K562 (cell line): ENCODE data around the gene GTF2A1L. TPM values are rescaled to one million over a fixed set of nuclear protein-coding genes. Genes with fewer than 3 reads are reported as not detected.

ENCODE experiments used
- CBX5 ChIP-seq: IDR thresholded peaks from 2 replicates; pipeline ENCODE4 v1.6.1; 2014; ENCODE audit warnings: low read depth, borderline replicate concordance
- CREBBP ChIP-seq: IDR thresholded peaks from one replicate; pipeline ENCODE4 v1.6.1; 2012; ENCODE audit warnings: low read depth, mild to moderate bottlenecking, control low read depth, inconsistent platforms, low read length
- PML ChIP-seq: IDR thresholded peaks from 2 replicates; pipeline ENCODE4 v1.6.1; 2012; ENCODE audit warnings: low read length, inconsistent platforms
- RBM17 ChIP-seq: fragments of 200-400 bp; formaldehyde crosslinking; IDR thresholded peaks from 2 replicates; pipeline ENCODE4 v1.6.1; 2017; ENCODE audit warnings: low read depth, mild to moderate bottlenecking, low read length, borderline replicate concordance
- SMAD3 ChIP-seq: fragments of 450-650 bp; formaldehyde crosslinking; conservative IDR thresholded peaks from 2 replicates; pipeline ENCODE4 v1.4.0; 2020; ENCODE audit warnings: mild to moderate bottlenecking
- SNIP1 ChIP-seq: fragments of 450-650 bp; IDR thresholded peaks from 2 replicates; pipeline ENCODE4 v1.7.1; 2017; ENCODE audit warnings: low read depth, mild to moderate bottlenecking
- TEAD2 ChIP-seq: fragments of 450-650 bp; IDR thresholded peaks from 2 replicates; pipeline ENCODE4 v1.6.1; 2016; ENCODE audit warnings: missing genetic modification characterization, control low read depth, missing compliant biosample characterization
- polyA plus RNA-seq, 8 experiments: library from polyadenylated mRNA; depleted of rRNA in 4 of 8; stranded (reverse) in 5 of 8; unstranded in 3 of 8; fragments of >200 nt; fragmentation: Nextera tagmentation in 2 of 8; fragmentation: Illumina TruSeq in 1 of 8; extraction: Ambion mirVana in 2 of 8; extraction: Trizol in 1 of 8; gene quantifications; 2 replicates each; pipeline versions ENCODE4 v1.2.1 to v1.2.3, GENCODE V29; 2011 to 2014; ENCODE audit warnings: inconsistent platforms in 1 of 8, missing spikeins in 1 of 8
- total RNA-seq, 7 experiments: library from RNA; depleted of rRNA in 6 of 7; stranded (reverse); fragments of >200 nt in 6 of 7; fragmentation: Illumina TruSeq in 2 of 7; extraction: Trizol in 2 of 7; gene quantifications; 2 replicates each; pipeline versions ENCODE4 v1.2.1 to v1.2.3, GENCODE V29; 2011 to 2021; ENCODE audit warnings: low replicate concordance in 1 of 7
- TF ChIP-seq, protein P1 (sequence below): sonication (generic); formaldehyde crosslinking; IDR thresholded peaks from 2 replicates; pipeline ENCODE4 v1.8.1; 2023; ENCODE audit warnings: missing genetic modification reagents, mild to moderate bottlenecking, borderline replicate concordance
- TF ChIP-seq, protein P2 (sequence below), 2 experiments: fragments of 250-450 bp in 1 of 2; fragments of 450-650 bp in 1 of 2; sonication (Bioruptor Pico) in 1 of 2; IDR thresholded peaks; 2 replicates each; pipeline versions ENCODE4 v1.6.1 to v1.8.0; 2016 to 2021; ENCODE audit warnings: mild to moderate bottlenecking in 2 of 2, moderate library complexity in 2 of 2, missing compliant biosample characterization in 1 of 2, missing genetic modification characterization in 1 of 2
- TF ChIP-seq, protein P3 (sequence below): fragments of 200-600 bp; sonication (generic); IDR thresholded peaks from one replicate; pipeline ENCODE4 v1.6.1; 2012; ENCODE audit warnings: mild to moderate bottlenecking, low read depth, low read length, inconsistent platforms

Gene GTF2A1L
- total and polyA plus RNA-seq, 9 of the 15 experiments (the other 6 are each of a cell fraction or from before 2014, with no cell fraction given): 0.05 to 0.35 (median 0.12) TPM; not detected in 5

DNA sequence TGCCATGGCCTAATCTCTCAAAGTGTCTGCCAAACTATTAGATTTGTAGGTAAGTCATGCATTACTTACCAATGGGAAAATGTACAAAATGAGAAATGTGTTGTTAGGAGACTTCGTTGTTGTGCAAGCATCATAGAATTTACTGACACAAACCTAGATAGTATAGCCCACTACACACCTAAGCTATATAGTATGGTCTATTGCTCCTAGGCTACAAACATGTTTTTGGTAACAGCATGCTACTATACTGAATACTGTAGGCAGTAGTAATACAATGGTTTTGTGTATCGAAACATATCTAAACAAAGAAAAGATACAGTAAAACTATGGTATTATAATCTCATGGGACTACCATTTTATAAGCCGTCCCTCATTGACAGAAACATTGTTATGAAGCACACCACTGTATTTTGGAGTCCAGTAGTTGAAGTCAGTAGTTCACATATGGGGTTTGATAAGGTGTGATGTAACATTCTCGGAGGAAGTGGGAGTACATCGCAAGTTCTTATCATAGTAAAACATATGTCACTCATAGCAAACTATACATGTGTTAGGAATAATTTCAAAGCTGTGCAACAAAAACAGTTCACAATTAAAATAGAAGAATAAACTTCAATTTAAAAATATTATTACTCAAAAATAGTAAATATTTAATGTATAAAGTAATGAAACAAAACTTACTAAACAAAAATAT, 12.0 kb upstream of the GTF2A1L start (continued):
- TF ChIP-seq, protein P1, sequence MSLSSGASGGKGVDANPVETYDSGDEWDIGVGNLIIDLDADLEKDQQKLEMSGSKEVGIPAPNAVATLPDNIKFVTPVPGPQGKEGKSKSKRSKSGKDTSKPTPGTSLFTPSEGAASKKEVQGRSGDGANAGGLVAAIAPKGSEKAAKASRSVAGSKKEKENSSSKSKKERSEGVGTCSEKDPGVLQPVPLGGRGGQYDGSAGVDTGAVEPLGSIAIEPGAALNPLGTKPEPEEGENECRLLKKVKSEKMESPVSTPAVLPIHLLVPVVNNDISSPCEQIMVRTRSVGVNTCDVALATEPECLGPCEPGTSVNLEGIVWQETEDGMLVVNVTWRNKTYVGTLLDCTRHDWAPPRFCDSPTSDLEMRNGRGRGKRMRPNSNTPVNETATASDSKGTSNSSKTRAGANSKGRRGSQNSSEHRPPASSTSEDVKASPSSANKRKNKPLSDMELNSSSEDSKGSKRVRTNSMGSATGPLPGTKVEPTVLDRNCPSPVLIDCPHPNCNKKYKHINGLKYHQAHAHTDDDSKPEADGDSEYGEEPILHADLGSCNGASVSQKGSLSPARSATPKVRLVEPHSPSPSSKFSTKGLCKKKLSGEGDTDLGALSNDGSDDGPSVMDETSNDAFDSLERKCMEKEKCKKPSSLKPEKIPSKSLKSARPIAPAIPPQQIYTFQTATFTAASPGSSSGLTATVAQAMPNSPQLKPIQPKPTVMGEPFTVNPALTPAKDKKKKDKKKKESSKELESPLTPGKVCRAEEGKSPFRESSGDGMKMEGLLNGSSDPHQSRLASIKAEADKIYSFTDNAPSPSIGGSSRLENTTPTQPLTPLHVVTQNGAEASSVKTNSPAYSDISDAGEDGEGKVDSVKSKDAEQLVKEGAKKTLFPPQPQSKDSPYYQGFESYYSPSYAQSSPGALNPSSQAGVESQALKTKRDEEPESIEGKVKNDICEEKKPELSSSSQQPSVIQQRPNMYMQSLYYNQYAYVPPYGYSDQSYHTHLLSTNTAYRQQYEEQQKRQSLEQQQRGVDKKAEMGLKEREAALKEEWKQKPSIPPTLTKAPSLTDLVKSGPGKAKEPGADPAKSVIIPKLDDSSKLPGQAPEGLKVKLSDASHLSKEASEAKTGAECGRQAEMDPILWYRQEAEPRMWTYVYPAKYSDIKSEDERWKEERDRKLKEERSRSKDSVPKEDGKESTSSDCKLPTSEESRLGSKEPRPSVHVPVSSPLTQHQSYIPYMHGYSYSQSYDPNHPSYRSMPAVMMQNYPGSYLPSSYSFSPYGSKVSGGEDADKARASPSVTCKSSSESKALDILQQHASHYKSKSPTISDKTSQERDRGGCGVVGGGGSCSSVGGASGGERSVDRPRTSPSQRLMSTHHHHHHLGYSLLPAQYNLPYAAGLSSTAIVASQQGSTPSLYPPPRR (CRISPR knock-in tag): no peak
- no peak for TF ChIP-seq CREBBP
- TF ChIP-seq, protein P2, sequence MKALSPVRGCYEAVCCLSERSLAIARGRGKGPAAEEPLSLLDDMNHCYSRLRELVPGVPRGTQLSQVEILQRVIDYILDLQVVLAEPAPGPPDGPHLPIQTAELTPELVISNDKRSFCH (CRISPR knock-in tag; IDR thresholded peaks at IDR 0.05): no peak
- TF ChIP-seq, protein P2 (tag; IDR thresholded peaks at IDR 0.05): 0 out of 2 replicates have a peak, but pooled peaks have one; percentile 58
- TF ChIP-seq, protein P3, sequence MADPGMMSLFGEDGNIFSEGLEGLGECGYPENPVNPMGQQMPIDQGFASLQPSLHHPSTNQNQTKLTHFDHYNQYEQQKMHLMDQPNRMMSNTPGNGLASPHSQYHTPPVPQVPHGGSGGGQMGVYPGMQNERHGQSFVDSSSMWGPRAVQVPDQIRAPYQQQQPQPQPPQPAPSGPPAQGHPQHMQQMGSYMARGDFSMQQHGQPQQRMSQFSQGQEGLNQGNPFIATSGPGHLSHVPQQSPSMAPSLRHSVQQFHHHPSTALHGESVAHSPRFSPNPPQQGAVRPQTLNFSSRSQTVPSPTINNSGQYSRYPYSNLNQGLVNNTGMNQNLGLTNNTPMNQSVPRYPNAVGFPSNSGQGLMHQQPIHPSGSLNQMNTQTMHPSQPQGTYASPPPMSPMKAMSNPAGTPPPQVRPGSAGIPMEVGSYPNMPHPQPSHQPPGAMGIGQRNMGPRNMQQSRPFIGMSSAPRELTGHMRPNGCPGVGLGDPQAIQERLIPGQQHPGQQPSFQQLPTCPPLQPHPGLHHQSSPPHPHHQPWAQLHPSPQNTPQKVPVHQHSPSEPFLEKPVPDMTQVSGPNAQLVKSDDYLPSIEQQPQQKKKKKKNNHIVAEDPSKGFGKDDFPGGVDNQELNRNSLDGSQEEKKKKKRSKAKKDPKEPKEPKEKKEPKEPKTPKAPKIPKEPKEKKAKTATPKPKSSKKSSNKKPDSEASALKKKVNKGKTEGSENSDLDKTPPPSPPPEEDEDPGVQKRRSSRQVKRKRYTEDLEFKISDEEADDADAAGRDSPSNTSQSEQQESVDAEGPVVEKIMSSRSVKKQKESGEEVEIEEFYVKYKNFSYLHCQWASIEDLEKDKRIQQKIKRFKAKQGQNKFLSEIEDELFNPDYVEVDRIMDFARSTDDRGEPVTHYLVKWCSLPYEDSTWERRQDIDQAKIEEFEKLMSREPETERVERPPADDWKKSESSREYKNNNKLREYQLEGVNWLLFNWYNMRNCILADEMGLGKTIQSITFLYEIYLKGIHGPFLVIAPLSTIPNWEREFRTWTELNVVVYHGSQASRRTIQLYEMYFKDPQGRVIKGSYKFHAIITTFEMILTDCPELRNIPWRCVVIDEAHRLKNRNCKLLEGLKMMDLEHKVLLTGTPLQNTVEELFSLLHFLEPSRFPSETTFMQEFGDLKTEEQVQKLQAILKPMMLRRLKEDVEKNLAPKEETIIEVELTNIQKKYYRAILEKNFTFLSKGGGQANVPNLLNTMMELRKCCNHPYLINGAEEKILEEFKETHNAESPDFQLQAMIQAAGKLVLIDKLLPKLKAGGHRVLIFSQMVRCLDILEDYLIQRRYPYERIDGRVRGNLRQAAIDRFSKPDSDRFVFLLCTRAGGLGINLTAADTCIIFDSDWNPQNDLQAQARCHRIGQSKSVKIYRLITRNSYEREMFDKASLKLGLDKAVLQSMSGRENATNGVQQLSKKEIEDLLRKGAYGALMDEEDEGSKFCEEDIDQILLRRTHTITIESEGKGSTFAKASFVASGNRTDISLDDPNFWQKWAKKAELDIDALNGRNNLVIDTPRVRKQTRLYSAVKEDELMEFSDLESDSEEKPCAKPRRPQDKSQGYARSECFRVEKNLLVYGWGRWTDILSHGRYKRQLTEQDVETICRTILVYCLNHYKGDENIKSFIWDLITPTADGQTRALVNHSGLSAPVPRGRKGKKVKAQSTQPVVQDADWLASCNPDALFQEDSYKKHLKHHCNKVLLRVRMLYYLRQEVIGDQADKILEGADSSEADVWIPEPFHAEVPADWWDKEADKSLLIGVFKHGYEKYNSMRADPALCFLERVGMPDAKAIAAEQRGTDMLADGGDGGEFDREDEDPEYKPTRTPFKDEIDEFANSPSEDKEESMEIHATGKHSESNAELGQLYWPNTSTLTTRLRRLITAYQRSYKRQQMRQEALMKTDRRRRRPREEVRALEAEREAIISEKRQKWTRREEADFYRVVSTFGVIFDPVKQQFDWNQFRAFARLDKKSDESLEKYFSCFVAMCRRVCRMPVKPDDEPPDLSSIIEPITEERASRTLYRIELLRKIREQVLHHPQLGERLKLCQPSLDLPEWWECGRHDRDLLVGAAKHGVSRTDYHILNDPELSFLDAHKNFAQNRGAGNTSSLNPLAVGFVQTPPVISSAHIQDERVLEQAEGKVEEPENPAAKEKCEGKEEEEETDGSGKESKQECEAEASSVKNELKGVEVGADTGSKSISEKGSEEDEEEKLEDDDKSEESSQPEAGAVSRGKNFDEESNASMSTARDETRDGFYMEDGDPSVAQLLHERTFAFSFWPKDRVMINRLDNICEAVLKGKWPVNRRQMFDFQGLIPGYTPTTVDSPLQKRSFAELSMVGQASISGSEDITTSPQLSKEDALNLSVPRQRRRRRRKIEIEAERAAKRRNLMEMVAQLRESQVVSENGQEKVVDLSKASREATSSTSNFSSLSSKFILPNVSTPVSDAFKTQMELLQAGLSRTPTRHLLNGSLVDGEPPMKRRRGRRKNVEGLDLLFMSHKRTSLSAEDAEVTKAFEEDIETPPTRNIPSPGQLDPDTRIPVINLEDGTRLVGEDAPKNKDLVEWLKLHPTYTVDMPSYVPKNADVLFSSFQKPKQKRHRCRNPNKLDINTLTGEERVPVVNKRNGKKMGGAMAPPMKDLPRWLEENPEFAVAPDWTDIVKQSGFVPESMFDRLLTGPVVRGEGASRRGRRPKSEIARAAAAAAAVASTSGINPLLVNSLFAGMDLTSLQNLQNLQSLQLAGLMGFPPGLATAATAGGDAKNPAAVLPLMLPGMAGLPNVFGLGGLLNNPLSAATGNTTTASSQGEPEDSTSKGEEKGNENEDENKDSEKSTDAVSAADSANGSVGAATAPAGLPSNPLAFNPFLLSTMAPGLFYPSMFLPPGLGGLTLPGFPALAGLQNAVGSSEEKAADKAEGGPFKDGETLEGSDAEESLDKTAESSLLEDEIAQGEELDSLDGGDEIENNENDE: no peak
- TF ChIP-seq RBM17: no peak
- TF ChIP-seq TEAD2 (tag): no peak
- TF ChIP-seq SMAD3 (CRISPR knock-in tag): no peak
- TF ChIP-seq PML: peak; percentile 94
- no peak for TF ChIP-seq SNIP1
- TF ChIP-seq CBX5: no peak
